KBM-7 (cell line): Measurements from ENCODE around the gene KIAA0930.
"Not testable (repeated sequence)": the region's sequence is repeated elsewhere in the genome, so short reads cannot be mapped to it uniquely, and the experiment has no call there.

Source experiments
- DNase-seq: peaks from one replicate; pipeline ENCODE4 v3.0.0-alpha.2; 2015
- in situ Hi-C: fragments of 300-500 bp; cut with MboI; formaldehyde crosslinking; loops from 2 replicates; pipeline ENCODE4 v1.14.3; 2020; ENCODE audit warnings: low sequenced_read_pairs, low pct_unique_long_range_greater_than_20kb, mixed read lengths

The KIAA0930 gene

DNA sequence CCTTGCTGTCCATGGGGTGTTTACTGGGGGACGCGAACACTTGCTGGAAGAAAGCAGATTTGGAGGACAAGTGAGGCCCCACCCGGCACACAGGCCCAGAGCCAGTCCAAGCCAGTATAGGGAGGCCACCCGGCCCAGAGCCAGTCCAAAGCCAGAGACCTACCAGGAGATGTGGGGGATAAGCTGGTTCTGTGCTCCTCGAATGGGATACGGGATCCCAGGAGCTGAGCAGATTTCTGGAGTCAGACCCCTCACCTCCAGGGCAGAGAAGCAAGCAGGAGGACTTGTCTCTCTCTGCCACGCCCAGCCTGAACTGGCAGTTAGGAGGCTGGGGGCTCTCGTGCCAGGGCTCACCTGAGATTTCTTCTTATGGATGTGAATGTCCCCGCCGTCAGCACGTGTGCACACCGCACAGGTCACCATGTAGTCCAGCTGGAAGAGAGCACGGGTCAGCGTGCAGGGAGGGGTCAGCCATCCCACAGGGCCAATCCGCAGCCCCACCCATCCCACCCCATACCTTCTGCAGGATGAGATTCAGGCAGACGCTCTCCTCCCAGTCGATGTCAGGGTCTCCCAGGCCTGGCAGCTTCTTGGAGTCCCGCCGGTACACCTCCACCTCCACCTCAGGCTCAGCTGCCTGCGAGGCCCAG lies 35.3 kb downstream of the KIAA0930 start:
- DNase-seq: no peak
- in situ Hi-C loops: no loop called here

DNA sequence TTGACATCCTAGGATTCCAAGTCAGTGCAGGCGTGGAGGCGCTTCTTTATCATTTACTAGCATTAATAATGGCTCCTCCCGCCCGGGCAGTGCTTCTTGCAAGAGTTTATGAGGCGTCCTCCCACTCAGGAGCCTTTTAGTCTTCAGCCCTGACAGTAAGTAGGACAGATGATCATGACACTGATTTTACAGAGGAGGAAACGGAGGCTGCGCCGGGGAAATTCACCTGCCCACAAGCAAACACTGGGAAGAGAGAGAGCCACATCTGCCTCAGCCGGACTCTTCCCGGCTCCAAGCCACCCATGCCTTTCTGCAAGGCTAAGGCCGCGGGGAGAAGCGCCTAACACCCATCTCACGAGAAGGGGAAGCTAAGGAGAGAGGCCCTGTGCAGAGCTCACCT lies 35.9 kb downstream of the KIAA0930 start:
- no peak for DNase-seq
- in situ Hi-C loops: no loop called here

DNA sequence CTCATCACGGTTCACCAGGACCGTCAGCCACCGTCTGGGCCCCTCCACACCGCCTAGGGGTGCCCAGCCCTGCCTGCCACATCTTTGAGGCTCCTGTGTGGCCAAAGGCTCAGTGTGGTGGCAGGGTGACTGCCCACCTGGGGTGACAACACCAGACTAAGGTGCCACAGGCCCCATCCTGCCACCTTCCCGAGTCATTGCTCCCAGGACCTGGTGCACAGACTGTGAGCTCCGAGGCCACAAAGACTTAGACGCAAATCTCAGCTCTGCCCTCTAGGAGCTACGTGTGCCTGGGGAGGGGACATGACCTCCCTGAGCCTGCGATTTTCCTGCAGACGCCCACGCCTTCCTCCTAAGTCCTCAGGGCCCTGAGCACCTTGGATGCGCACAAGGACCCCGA lies 36.5 kb downstream of the KIAA0930 start:
- no peak for DNase-seq
- in situ Hi-C loops: no loop called here

DNA sequence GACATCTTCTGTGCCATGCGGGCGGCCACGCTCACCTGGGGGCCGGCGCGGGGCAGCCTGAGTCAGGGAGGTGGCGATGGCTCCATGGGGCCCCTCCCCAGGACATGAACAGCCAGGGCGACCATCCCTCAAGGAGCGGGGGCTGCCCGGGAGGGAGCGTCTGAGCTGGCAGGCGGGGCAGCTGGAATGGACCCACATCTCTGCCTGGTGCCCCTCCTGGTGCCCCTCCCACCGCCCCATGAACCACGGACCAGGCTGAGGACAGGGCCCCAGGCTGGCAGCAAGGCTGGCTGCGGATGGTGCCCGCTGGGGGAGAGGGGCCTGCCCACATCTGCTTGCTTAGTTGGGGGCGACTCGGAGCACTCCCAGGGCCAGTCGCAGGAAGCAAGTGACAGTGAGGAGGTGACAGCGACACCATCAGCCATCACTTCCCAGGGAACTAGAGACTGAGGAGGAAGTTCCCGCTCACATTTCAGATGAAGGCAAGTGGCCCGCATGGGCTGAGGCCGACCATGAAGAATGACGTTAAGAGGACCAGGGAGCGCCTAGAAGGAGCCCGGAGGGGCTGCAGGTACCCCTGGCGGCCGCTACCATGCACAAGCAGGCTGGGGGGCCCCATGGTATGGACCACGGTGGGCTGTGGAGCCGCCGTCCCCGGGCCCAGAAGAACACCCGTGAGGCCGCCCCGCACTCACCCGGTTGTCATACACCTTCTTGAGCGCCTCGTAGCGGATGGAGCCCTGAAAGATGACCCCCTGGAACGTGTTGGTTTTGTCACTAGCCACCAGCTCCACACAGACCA lies 37.3 kb downstream of the KIAA0930 start:
- in situ Hi-C loops: no loop called here
- DNase-seq: no peak

DNA sequence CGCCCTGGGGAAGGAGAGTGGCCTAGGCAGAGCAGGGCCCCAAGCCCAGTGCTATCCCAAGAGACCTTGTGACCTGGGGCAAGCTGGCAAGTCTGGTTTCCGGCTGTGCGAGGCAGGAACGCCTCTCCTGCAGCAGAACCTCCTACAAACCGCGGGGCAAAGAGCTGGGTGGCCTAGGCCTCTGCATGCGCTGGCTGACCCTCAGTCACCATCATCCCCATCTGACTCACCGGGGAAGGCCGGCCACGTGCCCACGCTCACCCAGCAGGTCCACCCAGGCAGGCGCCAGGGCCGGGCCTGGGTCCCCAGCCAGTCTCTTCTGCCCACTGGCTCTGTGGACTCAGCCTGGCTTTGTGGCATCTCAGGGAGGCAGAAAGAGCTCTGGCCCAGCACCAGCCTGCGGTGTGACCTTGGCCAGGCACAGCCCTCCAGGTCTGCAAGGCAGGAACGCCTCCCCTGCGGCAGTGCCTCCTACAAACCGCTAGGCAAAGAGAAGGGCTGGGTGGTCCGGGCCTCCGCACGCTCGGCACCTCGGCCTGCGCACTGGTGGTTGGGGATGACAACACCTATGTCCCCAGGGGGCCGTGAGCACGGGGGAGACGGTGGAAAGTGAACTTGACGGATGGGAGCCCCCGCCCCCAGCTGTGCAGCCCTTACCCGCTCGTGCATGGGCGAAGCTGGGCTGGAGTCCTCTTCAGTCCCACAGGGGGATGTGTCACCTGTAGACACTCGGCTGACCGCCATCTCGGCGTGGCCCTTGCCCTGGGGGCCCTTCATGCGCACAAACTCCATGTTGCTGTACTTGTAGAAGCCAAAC lies 38.2 kb downstream of the KIAA0930 start:
- no peak for DNase-seq
- in situ Hi-C loops: no loop called here

DNA sequence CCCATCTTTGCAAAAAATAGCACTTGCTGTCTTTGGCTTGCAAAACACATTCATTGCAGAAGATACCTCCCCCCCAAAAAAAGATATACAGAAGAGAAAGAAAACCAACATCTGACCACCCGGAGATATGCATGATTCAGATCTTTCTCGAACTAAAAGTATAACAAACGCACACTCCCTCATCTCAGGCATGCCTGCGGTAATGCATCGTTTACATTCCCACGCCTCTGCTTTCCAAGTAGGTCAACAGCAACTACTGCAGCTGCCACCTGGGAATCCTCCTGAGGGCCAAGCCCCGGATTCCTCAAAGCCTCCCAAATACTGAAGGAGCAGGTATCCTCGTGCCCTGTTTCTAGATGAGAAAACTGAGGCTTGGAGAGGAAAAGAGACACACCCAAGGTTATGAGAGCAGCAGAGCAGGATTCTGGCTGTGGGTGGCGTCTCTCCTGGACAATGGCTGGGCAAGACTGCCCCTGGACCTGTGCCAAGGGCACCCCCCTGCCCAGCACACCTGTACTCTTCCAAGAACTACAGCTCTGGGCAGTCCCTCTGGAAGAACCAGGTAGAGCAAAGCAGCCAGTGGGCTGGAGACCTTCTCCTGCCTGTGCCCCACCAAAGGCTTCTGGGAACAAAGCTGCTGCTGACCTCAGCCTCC lies 38.9 kb downstream of the KIAA0930 start:
- DNase-seq: no peak
- in situ Hi-C loops: no loop called here

DNA sequence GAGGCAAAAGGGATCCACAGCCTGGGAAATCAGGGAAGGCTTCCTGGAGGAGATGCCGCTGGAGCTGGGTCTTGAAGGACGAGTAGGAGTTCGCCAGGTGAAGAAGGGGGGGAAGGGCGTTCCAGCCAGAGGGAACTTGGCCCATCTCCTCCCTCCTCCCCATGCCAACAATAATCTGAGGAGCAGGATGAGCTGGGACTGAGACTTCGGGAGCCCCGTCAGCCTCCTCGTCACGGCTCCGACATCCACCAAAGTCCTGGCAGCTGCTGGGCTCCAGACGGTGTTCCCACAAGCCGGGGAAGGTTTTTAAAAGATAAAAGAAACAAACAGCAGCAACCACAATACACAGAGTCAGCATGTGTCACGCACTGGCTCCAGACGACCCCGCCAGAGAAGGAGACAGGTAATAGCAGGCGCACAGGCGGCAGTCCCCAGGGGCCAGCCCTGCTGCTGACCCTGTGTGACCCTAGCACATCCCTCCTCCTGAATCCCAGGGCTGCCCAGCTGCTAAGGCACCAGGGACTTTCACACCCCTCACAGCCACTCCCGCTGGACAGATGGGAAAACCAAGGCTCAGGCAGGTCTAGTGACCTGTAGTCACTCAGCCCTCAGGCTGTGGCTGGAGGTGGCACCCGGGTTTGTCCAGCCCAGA lies 39.7 kb downstream of the KIAA0930 start:
- DNase-seq: no peak

DNA sequence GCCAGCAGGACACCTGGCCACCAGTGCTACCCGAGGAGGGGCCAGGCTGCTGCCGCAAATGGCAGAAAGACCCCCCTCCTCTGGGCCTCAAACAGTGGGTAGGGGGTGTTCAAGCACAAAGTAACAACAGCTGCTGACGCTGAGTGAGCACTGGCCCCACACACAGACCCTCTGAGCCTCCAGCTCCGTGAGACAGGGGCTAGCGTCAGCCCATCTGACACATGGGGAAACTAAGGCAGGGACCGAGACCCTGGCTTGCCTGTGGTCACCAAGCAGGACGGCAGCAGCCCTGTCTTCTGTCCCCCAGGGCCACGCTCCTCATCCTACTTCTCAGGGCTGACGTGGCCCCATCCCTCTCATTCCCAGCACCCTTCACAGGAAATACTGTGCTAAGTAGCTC lies 40.5 kb downstream of the KIAA0930 start:
- DNase-seq: no peak
- in situ Hi-C loops: no loop called here

More for the DNA sequence above, 39.7 kb downstream of the KIAA0930 start:
- in situ Hi-C loops: no loop called here

DNA sequence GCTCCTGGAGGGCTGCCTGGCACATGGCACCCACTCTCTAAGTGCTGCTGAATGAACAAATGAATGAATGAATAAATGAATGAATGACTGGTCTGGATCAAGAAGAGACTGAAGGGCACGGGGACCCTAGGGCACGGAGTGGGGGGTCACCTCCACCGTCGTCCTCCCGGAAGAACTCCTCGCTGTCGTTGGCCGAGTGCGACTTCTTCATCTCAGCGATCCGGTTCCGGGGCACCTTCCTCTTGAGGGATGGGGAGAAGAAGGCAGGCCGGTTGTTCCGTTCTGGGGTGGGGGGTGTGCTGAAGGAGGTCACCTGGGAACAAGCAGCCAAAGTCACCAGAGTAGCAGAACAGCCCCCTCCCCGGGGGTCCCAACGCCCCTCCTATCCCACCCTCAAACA lies 41.0 kb downstream of the KIAA0930 start:
- in situ Hi-C loops: no loop called here
- DNase-seq: no peak

DNA sequence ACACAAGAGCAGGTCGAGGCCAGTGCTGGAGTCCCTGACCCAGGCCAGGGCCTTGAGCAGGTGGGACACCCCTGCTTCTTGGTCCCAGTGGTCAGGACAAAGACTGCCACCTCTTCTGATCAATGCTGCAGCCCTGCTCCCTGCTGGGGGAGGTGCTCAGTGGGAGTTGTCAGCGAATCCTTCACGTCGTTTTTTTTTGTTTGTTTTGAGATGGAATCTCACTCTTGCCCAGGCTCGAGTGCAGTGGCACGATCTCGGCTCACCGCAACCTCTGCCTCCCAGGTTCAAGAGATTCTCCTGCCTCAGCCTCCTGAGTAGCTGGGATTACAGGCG lies 42.3 kb downstream of the KIAA0930 start:
- no peak for DNase-seq
- in situ Hi-C loops: no loop called here

DNA sequence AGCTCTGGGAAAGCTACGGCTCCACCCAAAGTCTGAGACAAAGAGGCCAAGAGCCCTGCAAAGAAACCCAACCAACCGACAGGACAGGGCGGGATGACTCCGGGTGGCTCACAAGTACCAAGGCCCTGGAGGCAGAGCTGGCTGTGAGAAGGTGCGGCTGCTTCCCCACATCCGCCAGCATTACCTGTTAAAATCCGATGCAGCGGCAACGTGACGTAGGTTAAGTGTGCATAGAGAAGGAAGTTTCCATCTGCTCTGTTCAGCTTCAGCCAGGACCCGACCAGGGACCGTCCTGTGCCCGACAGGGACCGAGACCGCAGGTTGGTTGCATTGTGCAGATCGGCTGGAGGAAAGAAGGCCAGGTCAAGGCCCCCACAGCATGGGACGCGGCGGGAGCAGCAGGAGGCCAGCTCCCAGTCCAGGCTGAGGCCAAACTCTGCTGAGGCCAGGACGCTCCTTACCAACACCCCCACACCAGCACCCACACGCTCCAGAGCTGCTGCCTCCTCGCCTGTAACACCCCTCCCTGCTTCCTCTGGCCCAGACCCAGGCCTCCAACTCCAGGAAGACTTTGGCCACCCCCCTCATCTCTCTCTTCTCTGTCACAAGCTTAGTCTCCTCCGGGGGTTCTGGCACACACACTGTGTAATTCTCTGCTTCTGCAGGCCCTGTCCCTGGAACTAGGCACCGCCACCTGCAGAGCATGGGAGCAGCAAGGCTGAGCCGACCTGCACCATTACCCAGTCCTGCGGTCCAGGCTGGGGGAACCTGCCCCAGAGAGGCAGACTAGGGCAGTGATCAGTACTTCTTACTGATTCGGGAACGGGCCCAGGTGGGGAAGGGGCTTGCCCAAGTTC lies 42.9 kb downstream of the KIAA0930 start:
- in situ Hi-C loops: no loop called here
- DNase-seq: no peak

DNA sequence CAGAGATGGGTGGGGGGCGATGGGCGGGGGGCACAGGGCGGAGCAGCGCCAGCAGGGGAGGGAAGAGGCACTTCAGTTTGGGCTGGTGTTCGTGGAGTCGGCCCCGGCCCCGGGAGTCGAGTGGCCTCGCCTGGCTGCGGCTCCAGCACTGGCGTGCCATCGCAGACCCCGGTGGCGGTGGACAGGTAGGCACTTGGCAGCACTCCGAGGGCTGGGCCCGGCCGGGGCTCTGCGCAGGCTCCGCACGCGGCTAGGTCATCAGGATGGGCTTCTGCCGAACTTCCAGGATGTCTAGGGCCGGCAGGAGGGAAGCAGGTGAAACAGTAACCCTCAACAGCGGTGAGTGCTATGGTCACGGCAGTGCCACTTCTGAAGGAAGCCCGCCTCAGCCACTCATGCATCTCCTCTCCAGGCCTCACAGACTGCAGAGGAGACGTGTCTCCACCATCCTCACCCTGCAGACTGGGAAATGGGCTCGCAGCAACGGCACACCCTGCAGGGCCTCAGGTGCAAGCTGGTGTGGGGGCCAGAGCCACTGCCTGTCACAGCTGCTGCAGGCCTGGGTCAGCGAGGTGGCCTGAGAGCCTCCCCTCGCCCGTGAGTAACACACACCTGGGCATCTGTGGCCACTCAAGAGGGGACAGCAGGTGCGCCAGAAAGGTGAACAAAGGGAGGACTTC lies 43.6 kb downstream of the KIAA0930 start:
- in situ Hi-C loops: no loop called here
- no peak for DNase-seq

DNA sequence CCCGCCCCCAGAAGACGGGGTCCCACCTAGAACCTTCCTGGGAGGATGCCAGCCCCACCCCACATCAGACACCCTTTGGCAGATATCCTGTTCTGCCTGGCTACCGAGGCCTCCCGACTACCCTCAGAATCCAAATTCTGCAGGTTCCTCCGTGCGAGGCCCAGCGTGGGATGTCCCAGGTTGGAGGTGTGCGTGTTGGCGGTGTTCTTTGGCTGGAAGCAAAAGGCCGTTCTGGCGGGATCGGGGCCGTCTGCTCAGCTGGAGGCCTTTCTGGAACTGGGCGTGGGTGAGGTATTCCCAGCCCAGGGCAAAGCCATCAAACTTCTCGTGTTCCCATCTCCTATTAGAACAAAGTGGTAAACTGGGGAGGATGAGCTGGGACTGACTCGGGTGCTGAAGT lies 44.4 kb downstream of the KIAA0930 start:
- in situ Hi-C loops: no loop called here
- DNase-seq: no peak

DNA sequence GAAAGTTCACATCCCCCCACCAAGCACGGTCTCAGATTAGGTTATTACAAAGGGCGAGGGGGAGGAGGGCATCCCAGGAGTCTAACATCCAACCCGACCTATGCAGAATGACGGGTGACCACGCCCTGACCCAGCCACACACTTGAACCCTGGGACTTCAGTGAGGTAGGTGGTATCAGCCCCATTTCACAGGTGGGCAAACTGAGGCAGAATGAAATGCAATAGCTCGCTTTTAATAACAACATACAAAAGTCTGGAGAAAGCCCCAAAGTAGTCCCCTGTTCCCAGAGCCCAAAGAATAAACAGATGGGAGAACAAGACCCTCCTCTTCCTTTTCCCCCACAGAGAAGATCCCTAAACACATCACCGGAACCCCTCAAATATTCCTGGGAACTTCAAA lies 45.1 kb downstream of the KIAA0930 start:
- DNase-seq: no peak
- in situ Hi-C loops: no loop called here

DNA sequence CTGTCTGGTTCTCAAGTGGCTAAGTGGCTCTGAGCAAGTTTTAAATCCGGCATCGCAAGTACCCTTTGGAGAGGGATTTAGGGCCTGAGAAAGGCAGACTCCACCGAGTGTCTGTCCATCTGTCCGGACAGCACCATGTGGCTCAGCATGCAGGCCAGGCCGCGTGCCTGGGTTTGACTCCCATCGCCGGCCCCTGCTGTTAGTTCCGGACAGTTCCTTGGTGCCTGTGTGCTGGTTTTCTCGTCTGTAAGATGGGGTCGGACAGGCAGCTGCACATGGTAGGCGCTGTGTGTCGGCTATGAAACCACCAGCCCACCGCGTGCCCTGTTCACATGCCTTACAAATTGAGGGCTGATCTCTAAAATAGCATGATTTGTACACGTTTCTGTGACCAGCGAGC lies 46.0 kb downstream of the KIAA0930 start:
- no peak for DNase-seq
- in situ Hi-C loops: no loop called here

DNA sequence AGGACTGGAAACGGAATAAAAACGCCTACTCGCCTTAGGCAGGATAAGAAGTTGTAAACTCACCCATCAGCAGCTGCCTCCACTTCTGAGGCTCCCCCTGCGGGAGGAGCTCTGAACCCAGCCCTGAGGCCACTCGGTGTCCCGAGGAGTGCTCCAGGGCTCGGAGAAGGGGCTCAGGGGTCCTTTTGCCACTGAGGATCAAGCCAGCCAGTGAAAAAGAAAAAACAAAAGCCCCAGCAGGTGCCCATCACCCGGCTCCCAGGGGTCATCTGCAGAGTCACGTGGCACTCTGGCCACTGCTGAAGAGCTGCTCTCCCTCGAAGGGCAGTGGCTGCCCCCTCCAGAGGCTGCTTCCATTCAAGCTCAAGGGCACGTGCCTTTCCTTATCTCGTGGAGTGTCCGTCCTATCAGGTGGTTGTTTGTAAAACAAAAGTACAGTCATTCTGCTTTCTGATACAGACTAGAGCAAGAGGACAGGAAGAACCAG lies 48.0 kb downstream of the KIAA0930 start:
- in situ Hi-C loops: no loop called here
- no peak for DNase-seq

DNA sequence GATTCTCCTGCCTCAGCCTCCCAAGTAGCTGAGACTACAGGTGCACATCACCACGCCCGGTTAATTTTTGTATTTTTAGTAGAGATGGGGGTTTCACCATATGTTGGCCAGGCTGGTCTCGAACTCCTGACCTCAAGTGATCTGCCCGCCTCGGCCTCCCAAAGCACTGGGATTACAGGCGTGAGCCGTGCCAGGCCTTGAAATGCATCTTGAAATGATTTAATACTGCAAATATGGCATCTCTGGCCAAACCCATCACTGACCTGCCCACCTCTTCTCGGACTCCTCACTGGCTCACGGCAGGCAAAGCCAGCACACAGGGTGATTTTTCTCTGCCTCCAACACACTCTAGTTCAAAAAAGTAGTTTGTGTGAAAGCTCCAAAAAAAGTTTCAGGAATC lies 48.9 kb downstream of the KIAA0930 start:
- in situ Hi-C loops: not testable (repeated sequence)

More for the DNA sequence above, 48.9 kb downstream of the KIAA0930 start:
- not testable (repeated sequence) for DNase-seq
